MCF 10A (cell line): ENCODE results near the gene RNF148. TPM values are rescaled to one million over a fixed set of nuclear protein-coding genes. Genes with fewer than 3 reads are reported as not detected.

Source experiments
- BruUV-seq: library from RNA; stranded (reverse); fragments of 400-500 nt; replicated peaks from 2 replicates; lab custom pipeline; 2021; lab: Mats Ljungman, UMichigan
- CTCF ChIA-PET: fragments of 300-600 bp; sonication (Branson Sonifier 250); formaldehyde crosslinking; extraction: SDS; loops from one replicate; lab custom pipeline; 2021; ENCODE audit warnings: antibody characterized with exemption, inconsistent platforms; lab: Yijun Ruan, JAX
- POLR2A ChIA-PET: fragments of 300-600, 350-650 bp; sonication (Branson Sonifier 250); formaldehyde crosslinking; extraction: SDS; loops from one replicate; lab custom pipeline; 2020; ENCODE audit warnings: antibody characterized with exemption, inconsistent platforms; lab: Yijun Ruan, JAX
- DNase-seq: peaks from one replicate; pipeline ENCODE4 v3.0.0-alpha.2; 2018; ENCODE audit not compliant: unreplicated experiment
- H3K27ac Mint-ChIP-seq: one replicate; pipeline ENCODE4 v1.8.0; 2022; ENCODE audit warnings: mild to moderate bottlenecking, low read depth, mixed read lengths; ENCODE audit not compliant: unreplicated experiment
- H3K27me3 Mint-ChIP-seq: one replicate; pipeline ENCODE4 v1.8.0; 2022; ENCODE audit warnings: mixed read lengths; ENCODE audit not compliant: insufficient read depth, unreplicated experiment
- H3K36me3 Mint-ChIP-seq: one replicate; pipeline ENCODE4 v1.8.0; 2022; ENCODE audit warnings: mild to moderate bottlenecking, moderate library complexity, mixed read lengths; ENCODE audit not compliant: insufficient read depth, unreplicated experiment
- H3K4me1 Mint-ChIP-seq: one replicate; pipeline ENCODE4 v1.8.0; 2022; ENCODE audit warnings: mixed read lengths; ENCODE audit not compliant: insufficient read depth, unreplicated experiment
- H3K4me3 Mint-ChIP-seq: one replicate; pipeline ENCODE4 v1.8.0; 2022; ENCODE audit warnings: mild to moderate bottlenecking, moderate library complexity, mixed read lengths; ENCODE audit not compliant: unreplicated experiment
- H3K9me3 Mint-ChIP-seq: one replicate; pipeline ENCODE4 v1.8.0; 2022; ENCODE audit warnings: mixed read lengths; ENCODE audit not compliant: unreplicated experiment
- CTCF ChIP-seq: fragments of 200-600 bp; IDR thresholded peaks from one replicate; pipeline ENCODE4 v1.8.0; 2022; ENCODE audit warnings: antibody characterized with exemption, mild to moderate bottlenecking; ENCODE audit not compliant: unreplicated experiment
- intact Hi-C: fragments of 100-400 bp; cut with micrococcal nuclease; formaldehyde crosslinking; loops from 2 replicates; pipeline ENCODE4 v1.14.1; 2022
- total RNA-seq: library from RNA; stranded (reverse); gene quantifications from 2 replicates; pipeline ENCODE4 v1.2.3, GENCODE V29; 2022

Gene RNF148
- total RNA-seq, 1 experiment from 2014 or later, result 0.63 TPM

GRCh38 chr7:122706836-122707235 is 4.1 kb upstream of the RNF148 start:
- H3K27ac Mint-ChIP-seq, result no peak overlapping the region
- no peak for TF ChIP-seq CTCF
- H3K9me3 Mint-ChIP-seq, result no peaks in the 10 kb centered on the region
- H3K36me3 Mint-ChIP-seq, result no peaks in the 10 kb centered on the region
- intact Hi-C loops, result no loop called here
- H3K4me1 Mint-ChIP-seq, result no peaks in the 10 kb centered on the region
- H3K4me3 Mint-ChIP-seq, result no peak overlapping the region
- H3K27me3 Mint-ChIP-seq, result no peaks in the 10 kb centered on the region
- ChIA-PET POLR2A (no interaction called here), CTCF (no interaction called here)
- no TSS peak for BruUV-seq
- no peak for DNase-seq

- H3K4me1 Mint-ChIP-seq, result no peaks in the 10 kb centered on the region
- CTCF ChIA-PET, result no interaction called here
- H3K4me3 Mint-ChIP-seq, result no peak within 1 kb of the TSS
- no TSS peak for BruUV-seq
- POLR2A ChIA-PET, result no interaction called here
- TF ChIP-seq CTCF, result no peak
- H3K27me3 Mint-ChIP-seq, result no peaks in the 10 kb centered on the region
- no peaks in the 10 kb centered on the region for H3K9me3 Mint-ChIP-seq
- intact Hi-C loops, result no loop called here
- H3K36me3 Mint-ChIP-seq, result no peaks in the 10 kb centered on the region
- no peak within 1 kb of the TSS for H3K27ac Mint-ChIP-seq
- no peak for DNase-seq
Measured at GRCh38 chr7:122699017-122699416, 3.7 kb downstream of the RNF148 start, which contains the start of gene RNF133. RNF133 (minus strand) TSS chr7:122699117; CDS start chr7:122698918, 199 bp downstream.

DNA sequence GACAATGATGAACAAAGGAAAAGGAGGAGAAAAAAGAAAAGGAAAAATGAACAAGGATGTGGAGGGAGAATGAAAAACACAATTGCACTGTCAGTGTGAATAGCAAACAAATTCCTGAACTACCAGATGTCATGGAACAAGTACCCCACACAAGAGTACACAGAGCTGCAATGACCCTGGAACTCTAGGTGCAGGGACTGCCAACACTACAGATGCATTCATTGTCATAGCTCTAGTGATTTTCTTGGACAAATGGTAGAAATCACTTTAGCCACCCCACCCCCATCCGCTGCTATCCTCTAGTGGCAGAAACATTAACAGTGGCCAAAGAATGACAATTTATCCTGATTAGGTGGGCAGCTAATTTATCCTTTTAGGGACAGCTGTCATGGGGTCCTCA is 6.9 kb downstream of the RNF148 start:
- Mint-ChIP-seq H3K27me3 (no peaks in the 10 kb centered on the region), H3K36me3 (peaks cover 5% of the 10 kb centered on the region), H3K27ac (no peak overlapping the region), H3K4me3 (no peak overlapping the region), H3K9me3 (no peaks in the 10 kb centered on the region), H3K4me1 (no peaks in the 10 kb centered on the region)
- intact Hi-C loops, result no loop called here
- no TSS peak for BruUV-seq
- DNase-seq, result no peak
- ChIA-PET POLR2A (no interaction called here), CTCF (interaction anchor here (0.6 to 1.0 kb wide), 2 partner anchors 52 to 210 kb away, joined by 3 to 4 read pairs; no protein-coding TSS in a partner anchor)
- no peak for TF ChIP-seq CTCF

GRCh38 chr7:122694697-122695096 is 8.0 kb downstream of the RNF148 start:
- Mint-ChIP-seq H3K9me3 (no peaks in the 10 kb centered on the region), H3K27ac (no peak overlapping the region), H3K27me3 (no peaks in the 10 kb centered on the region), H3K4me3 (no peak overlapping the region), H3K4me1 (no peaks in the 10 kb centered on the region), H3K36me3 (peaks cover 5% of the 10 kb centered on the region)
- intact Hi-C loops, result no loop called here
- BruUV-seq, result no TSS peak
- DNase-seq, result no peak
- POLR2A ChIA-PET, result no interaction called here
- CTCF ChIA-PET, result no interaction called here
- no peak for TF ChIP-seq CTCF
